ELF-1 (cell line): ENCODE results near the gene PATL2.
A peak's percentile ranks its signal among the peaks of the same experiment; 100 is the strongest.
"Not testable (repeated sequence)": the region's sequence is repeated elsewhere in the genome, so short reads cannot be mapped to it uniquely, and the experiment has no call there.

Source experiments
- DNase-seq: peaks from one replicate; pipeline ENCODE4 v3.0.0-alpha.2; 2016; ENCODE audit warnings: low read depth, low spot score

PATL2 gene

GRCh38 chr15:44719293-44719999 is 8.3 kb upstream of the PATL2 start:
- DNase-seq, result no peak

GRCh38 chr15:44718927-44719292 is 7.8 kb upstream of the PATL2 start:
- DNase-seq, result no peak

- DNase-seq, result no peak
Measured at GRCh38 chr15:44718180-44718926, 7.2 kb upstream of the PATL2 start.

GRCh38 chr15:44716983-44717602 is 6.0 kb upstream of the PATL2 start:
- DNase-seq, result no peak

GRCh38 chr15:44715797-44716334 is 4.7 kb upstream of the PATL2 start:
- no peak for DNase-seq

GRCh38 chr15:44715142-44715796 is 4.1 kb upstream of the PATL2 start:
- no peak for DNase-seq

GRCh38 chr15:44713006-44713966 is 2.2 kb upstream of the PATL2 start:
- DNase-seq, result no peak

GRCh38 chr15:44712346-44713005 is 1.4 kb upstream of the PATL2 start:
- peak; percentile 42 for DNase-seq

- peak; percentile 35 for DNase-seq
Measured at GRCh38 chr15:44711743-44712345, 721 bp upstream of the PATL2 start.

GRCh38 chr15:44710236-44711095 is 657 bp downstream of the PATL2 start:
- DNase-seq, result no peak

- DNase-seq, result no peak
Measured at GRCh38 chr15:44706946-44707636, 4.0 kb downstream of the PATL2 start.

- no peak for DNase-seq
Measured at GRCh38 chr15:44706401-44706800, 4.7 kb downstream of the PATL2 start.

GRCh38 chr15:44705986-44706385 is 5.1 kb downstream of the PATL2 start:
- no peak for DNase-seq

- DNase-seq, result not testable (repeated sequence)
Measured at GRCh38 chr15:44700676-44701075, 10.4 kb downstream of the PATL2 start.

GRCh38 chr15:44698641-44699040 is 12.5 kb downstream of the PATL2 start:
- DNase-seq, result no peak

GRCh38 chr15:44697014-44697413 is 14.1 kb downstream of the PATL2 start:
- DNase-seq, result no peak

GRCh38 chr15:44695294-44695693 is 15.8 kb downstream of the PATL2 start:
- DNase-seq, result no peak

- no peak for DNase-seq
Measured at GRCh38 chr15:44694416-44694815, 16.7 kb downstream of the PATL2 start.
